IPS-18a (cell line): ENCODE results near the gene CEACAM1.

Experiments used
- H3K27ac ChIP-seq: one replicate; pipeline ENCODE4 v1.5.1; 2013; ENCODE audit warnings: low read length
- H3K27me3 ChIP-seq: one replicate; pipeline ENCODE4 v1.6.1; 2013; ENCODE audit warnings: mild to moderate bottlenecking, low read length; ENCODE audit not compliant: control insufficient read depth, insufficient read depth
- H3K36me3 ChIP-seq: one replicate; pipeline ENCODE4 v1.6.1; 2013; ENCODE audit warnings: low read depth, low read length; ENCODE audit not compliant: control insufficient read depth
- H3K4me1 ChIP-seq: one replicate; pipeline ENCODE4 v1.6.1; 2013; ENCODE audit warnings: low read depth, low read length; ENCODE audit not compliant: control insufficient read depth
- H3K4me3 ChIP-seq: one replicate; pipeline ENCODE4 v1.5.1; 2013; ENCODE audit warnings: low read length
- H3K9ac ChIP-seq: one replicate; pipeline ENCODE4 v1.6.1; 2013; ENCODE audit warnings: mild to moderate bottlenecking, low read length, moderate library complexity
- H3K9me3 ChIP-seq: one replicate; pipeline ENCODE4 v1.6.1; 2013; ENCODE audit warnings: low read depth, low read length; ENCODE audit not compliant: control insufficient read depth

CEACAM1 gene

GRCh38 chr19:42528354-42529247, at the start of gene CEACAM1:
Gene CEACAM1, minus strand, starts transcription at chr19:42528481. Its CDS starts 107 bp downstream, at chr19:42528374.
- peaks cover 11% of the 10 kb centered on the region for H3K4me1 ChIP-seq
- no peak within 1 kb of the TSS for H3K27ac ChIP-seq
- H3K9ac ChIP-seq = no peak within 1 kb of the TSS
- no peaks in the 10 kb centered on the region for H3K36me3 ChIP-seq
- no peaks in the 10 kb centered on the region for H3K9me3 ChIP-seq
- no peak within 1 kb of the TSS for H3K4me3 ChIP-seq
- H3K27me3 ChIP-seq = no peaks in the 10 kb centered on the region

- Histone ChIP-seq H3K36me3 (no peaks in the 10 kb centered on the region), H3K27ac (no peak overlapping the region), H3K9me3 (no peaks in the 10 kb centered on the region), H3K4me3 (no peak overlapping the region), H3K27me3 (no peaks in the 10 kb centered on the region), H3K9ac (no peak overlapping the region), H3K4me1 (peaks cover 5% of the 10 kb centered on the region)
Observed at GRCh38 chr19:42577016-42577415, 48.7 kb upstream of the CEACAM1 start.

- Histone ChIP-seq H3K27ac (no peak overlapping the region), H3K9ac (no peak overlapping the region), H3K4me3 (no peak overlapping the region), H3K36me3 (no peaks in the 10 kb centered on the region), H3K4me1 (peaks cover 5% of the 10 kb centered on the region), H3K27me3 (no peaks in the 10 kb centered on the region), H3K9me3 (no peaks in the 10 kb centered on the region)
Observed at GRCh38 chr19:42576241-42576640, 48.0 kb upstream of the CEACAM1 start.

DNA sequence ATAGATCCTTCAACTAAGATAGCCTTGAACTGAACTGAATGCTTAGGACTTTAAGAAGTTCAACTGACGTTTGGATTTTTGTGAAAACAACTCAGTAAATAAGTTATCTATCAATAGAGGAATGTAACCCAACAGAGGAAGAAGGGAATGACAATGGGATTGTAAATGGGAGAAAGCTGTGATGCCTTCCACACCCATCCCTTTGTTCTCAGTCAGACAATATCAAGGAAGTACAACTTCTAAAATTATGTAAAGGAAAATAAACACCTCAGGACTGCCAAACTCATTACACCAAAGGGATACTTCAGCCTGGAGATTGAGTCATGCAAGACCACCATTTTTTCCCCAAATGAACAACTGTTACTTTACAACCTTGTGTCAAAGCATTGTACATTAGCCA, 45.4 kb upstream of the CEACAM1 start:
- no peaks in the 10 kb centered on the region for H3K9me3 ChIP-seq
- H3K27ac ChIP-seq = no peak overlapping the region
- H3K4me3 ChIP-seq = no peak overlapping the region
- no peaks in the 10 kb centered on the region for H3K27me3 ChIP-seq
- H3K4me1 ChIP-seq = peaks cover 5% of the 10 kb centered on the region
- no peak overlapping the region for H3K9ac ChIP-seq
- no peaks in the 10 kb centered on the region for H3K36me3 ChIP-seq

DNA sequence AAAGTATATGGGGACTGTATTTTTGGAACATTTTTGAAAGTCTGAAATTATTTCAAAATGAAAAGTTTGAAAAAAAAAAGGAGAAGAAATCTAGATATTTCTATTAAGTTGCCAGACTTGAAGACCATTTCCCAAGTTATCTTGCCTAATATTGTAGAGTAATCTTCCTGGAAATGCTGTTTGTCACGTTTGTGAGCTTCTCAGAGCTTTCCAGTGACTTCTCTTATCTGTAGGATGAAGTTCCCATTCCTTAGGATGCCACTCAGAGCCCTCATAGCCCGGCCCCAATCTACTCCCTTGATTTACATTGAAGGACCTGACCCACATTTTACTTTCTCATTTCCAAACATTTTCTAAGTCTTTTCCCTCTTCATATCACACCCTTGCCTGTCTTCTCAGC, 42.8 kb upstream of the CEACAM1 start:
- no peaks in the 10 kb centered on the region for H3K36me3 ChIP-seq
- H3K4me3 ChIP-seq = no peak overlapping the region
- H3K9me3 ChIP-seq = no peaks in the 10 kb centered on the region
- H3K4me1 ChIP-seq = peaks cover 5% of the 10 kb centered on the region
- no peak overlapping the region for H3K9ac ChIP-seq
- no peak overlapping the region for H3K27ac ChIP-seq
- no peaks in the 10 kb centered on the region for H3K27me3 ChIP-seq

- Histone ChIP-seq H3K27me3 (no peaks in the 10 kb centered on the region), H3K27ac (no peak overlapping the region), H3K4me1 (peaks cover 5% of the 10 kb centered on the region), H3K9me3 (no peaks in the 10 kb centered on the region), H3K9ac (no peak overlapping the region), H3K4me3 (no peak overlapping the region), H3K36me3 (no peaks in the 10 kb centered on the region)
Observed at GRCh38 chr19:42569193-42569592, 40.9 kb upstream of the CEACAM1 start.

GRCh38 chr19:42568006-42568405, 39.7 kb upstream of the CEACAM1 start:
- Histone ChIP-seq H3K4me1 (no peaks in the 10 kb centered on the region), H3K27me3 (no peaks in the 10 kb centered on the region), H3K36me3 (no peaks in the 10 kb centered on the region), H3K9me3 (no peaks in the 10 kb centered on the region), H3K9ac (no peak overlapping the region), H3K4me3 (no peak overlapping the region), H3K27ac (no peak overlapping the region)

GRCh38 chr19:42567567-42567966, 39.3 kb upstream of the CEACAM1 start:
- Histone ChIP-seq H3K9me3 (no peaks in the 10 kb centered on the region), H3K4me3 (no peak overlapping the region), H3K36me3 (no peaks in the 10 kb centered on the region), H3K9ac (no peak overlapping the region), H3K4me1 (no peaks in the 10 kb centered on the region), H3K27ac (no peak overlapping the region), H3K27me3 (no peaks in the 10 kb centered on the region)

- H3K4me1 ChIP-seq = peaks cover 12% of the 10 kb centered on the region
- no peaks in the 10 kb centered on the region for H3K36me3 ChIP-seq
- no peak overlapping the region for H3K9ac ChIP-seq
- no peaks in the 10 kb centered on the region for H3K9me3 ChIP-seq
- H3K4me3 ChIP-seq = no peak overlapping the region
- no peak overlapping the region for H3K27ac ChIP-seq
- H3K27me3 ChIP-seq = no peaks in the 10 kb centered on the region
Observed at GRCh38 chr19:42563352-42564210, 35.3 kb upstream of the CEACAM1 start.

GRCh38 chr19:42561512-42561911, 33.2 kb upstream of the CEACAM1 start:
- H3K27ac ChIP-seq = no peak overlapping the region
- H3K4me1 ChIP-seq = peaks cover 17% of the 10 kb centered on the region
- H3K9ac ChIP-seq = no peak overlapping the region
- H3K36me3 ChIP-seq = no peaks in the 10 kb centered on the region
- no peaks in the 10 kb centered on the region for H3K27me3 ChIP-seq
- H3K4me3 ChIP-seq = no peak overlapping the region
- H3K9me3 ChIP-seq = no peaks in the 10 kb centered on the region

DNA sequence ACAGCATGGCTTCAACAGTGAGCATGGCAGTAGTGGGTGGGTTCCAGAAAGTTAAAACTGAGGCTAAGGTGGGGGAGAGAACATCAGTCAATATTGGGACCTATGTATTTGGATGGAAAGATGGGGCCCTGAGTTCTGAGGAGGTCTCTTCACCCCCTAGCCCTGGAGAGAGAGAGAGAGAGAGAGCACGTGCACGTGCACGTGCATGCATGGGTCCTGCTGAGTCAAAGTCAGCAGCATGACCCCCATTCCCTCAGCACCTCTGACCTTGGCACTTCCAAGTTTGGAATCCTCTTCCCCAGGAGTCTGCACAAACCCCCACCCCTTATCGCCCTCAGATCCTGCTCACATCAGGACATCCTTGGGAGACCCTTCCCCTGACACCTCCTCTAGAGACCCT, 32.5 kb upstream of the CEACAM1 start:
- no peak overlapping the region for H3K4me3 ChIP-seq

More for the DNA sequence above, 32.5 kb upstream of the CEACAM1 start:
- H3K27me3 ChIP-seq = no peaks in the 10 kb centered on the region
- no peak overlapping the region for H3K27ac ChIP-seq
- peaks cover 18% of the 10 kb centered on the region for H3K4me1 ChIP-seq
- no peaks in the 10 kb centered on the region for H3K36me3 ChIP-seq
- H3K9me3 ChIP-seq = no peaks in the 10 kb centered on the region
- H3K9ac ChIP-seq = no peak overlapping the region
